ENCODE results near the gene IGF1R.

GRCh38 chr15:98937413-98938104 is 289.2 kb downstream of the IGF1R start:
- no peak for TF ChIP-seq POLR2A (IDR thresholded peaks at IDR 0.05)
- no peak for TF ChIP-seq CTCF (IDR thresholded peaks at IDR 0.05)
